GF-D8 (cell line): ENCODE data around the gene SLC10A7.

Experiments used
- DNase-seq: peaks from one replicate; lab custom pipeline; 2025; lab: John Stamatoyannopoulos, UW

SLC10A7 gene

DNA sequence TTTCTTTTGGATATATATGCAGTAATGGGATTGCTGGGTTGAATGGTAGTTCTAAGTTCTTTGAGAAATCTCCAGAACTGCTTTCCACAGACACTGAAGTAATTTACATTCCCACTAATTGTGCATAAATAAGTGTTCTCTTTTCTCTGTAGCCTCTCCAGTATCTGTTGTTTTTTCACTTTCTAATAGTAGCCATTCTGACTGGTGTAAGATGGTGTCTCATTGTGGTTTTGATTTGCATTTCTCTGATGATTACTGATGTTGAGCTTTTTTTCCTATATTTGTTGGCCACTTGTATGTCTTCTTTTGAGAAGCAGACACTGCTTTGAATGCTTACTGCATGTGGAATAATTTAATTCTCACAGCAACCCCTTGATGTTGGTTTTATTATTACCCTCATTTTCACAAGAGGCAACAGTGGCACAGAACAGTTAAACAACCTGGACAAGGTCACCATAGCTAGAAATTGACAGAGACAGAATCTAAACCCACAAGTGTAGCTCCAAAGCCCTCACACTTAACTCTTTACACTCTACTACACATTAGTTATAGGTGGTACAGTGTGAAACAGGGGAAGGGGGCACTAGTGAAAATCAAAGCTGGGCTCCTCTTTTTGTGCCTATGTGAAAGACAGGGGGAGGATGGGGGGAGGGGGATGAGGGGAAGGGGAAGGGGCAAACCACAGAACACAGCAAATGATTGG is 211.3 kb downstream of the SLC10A7 start:
- no peak for DNase-seq

DNA sequence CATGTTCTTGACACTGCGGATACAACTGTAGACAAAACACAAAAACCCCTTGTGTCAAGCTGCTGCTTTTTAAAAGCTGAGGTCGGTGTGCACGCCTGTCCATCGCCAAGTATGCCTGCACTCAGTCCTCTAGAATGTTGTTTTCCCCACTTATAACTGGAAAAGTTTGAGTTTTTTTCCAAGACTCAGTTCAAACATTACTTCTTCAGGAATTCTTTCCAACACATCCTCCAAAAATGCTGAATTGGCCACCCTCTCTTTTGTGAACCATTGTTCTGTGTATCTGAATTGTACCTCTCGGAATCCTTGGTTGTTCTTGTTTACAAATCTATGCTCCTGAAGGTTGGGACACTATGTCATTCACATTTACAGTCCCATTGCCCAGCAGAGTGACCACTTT is 212.8 kb downstream of the SLC10A7 start:
- no peak for DNase-seq

DNA sequence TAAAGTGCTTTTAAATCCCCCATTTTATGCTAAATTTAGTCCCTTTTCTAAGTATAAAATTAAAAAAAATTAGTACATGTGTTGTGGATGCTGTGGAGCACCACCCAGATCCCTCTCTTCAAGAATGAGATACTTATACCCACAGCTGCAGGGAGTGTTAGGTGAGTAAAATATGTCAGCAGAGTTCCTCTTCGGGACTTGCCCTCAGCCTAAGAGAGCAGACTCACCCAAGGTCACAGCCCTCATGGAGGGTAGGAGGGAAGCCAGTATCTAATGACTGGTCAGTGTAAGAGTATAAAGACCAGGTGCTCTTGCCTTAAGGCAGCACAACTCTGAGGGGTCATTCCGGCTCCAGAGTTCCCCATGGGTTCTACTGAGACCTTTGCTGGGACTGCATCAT is 218.9 kb downstream of the SLC10A7 start:
- DNase-seq: no peak

DNA sequence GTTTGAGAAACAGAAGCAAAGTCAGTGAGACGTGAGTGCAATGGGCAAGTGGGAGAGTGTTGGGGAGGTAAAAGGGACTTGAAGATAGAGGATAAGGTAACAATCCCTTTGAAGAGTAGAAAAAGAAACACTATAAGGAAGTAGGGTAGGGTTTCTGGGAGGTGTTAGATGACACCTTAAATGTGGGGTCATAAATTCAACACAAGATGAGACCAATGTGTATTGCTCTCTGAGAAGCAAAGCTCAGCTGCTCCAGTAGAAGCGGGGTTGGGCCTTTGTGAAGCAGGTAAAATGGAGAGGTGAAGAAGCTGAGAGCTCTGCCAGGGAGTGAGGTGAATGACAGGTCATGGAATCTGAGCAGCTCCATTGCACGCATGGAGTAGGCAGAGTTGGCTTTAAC is 222.1 kb downstream of the SLC10A7 start:
- no peak for DNase-seq

DNA sequence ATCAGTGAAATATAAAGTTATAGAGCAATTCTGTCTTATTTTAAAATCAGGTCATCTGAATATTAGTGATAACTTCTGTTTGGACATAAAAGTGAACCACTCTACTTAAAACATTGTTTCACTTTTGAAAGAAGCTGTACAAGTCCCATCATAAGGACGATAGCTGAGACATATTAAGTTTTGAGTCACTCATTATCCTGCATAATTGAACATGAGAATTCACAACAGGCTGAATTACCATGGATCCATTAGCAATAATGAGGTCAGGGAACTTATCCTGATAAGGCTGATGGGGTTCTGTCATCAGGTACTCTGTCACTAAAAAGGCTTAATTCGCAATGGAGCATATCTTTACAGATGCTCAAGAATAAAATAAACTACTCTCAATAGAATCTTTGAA is 227.0 kb downstream of the SLC10A7 start:
- no peak for DNase-seq

DNA sequence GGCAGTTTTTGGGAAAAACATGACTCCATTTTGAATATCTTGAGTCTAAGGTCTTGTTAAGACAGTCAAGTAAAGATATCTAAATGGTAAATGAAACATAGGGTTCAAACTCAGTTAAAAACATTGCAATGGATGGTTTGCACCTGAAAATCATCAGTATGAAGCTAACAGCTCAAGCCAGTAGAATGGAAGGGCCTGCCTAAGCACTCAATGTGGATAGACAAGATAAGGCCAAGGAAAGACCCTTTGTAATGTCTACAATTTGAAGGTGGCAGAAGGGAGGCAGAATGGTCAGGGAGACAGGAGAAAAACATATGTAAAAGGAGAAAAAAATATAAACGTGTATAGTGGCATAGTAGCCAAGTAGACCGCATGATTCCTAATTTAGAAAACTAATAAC is 229.2 kb downstream of the SLC10A7 start:
- no peak for DNase-seq

DNA sequence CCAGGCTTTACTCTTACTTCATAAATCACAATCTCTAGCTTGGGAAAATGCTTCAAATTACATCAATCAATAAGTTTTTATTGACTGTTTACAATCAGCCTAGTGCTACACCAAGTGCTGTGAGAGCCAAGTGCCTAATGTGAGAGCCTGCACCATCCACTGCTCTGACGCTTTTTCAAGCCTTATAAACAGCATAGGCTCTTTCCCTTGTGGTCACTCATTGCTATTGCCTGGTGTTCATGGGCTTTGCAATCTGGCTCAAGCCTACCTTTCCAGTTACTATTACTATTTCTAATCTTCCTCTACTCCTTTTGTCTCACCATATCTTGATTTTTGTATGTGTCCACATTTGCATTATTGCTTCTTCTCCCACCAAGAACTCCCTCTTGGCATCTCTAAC is 230.4 kb downstream of the SLC10A7 start:
- DNase-seq: no peak

DNA sequence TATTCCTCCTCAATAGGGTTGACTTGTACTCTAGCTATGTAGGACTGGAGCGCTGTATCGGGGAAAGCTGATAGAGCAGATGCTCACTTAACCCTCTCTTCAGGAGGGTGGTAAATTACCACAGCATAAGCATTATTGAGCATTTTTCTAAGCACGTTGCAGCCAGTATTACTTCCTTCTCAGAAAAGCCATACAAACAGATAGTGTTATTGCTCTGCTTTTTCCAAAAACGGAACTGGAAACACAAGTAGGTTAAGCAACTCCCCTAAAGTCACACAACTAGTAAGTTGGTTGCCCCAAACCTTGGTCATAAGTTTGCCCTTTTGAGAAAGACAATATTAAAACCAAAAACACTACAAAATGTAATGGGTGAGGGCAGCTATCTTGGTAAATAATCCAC is 233.5 kb downstream of the SLC10A7 start:
- DNase-seq: no peak

DNA sequence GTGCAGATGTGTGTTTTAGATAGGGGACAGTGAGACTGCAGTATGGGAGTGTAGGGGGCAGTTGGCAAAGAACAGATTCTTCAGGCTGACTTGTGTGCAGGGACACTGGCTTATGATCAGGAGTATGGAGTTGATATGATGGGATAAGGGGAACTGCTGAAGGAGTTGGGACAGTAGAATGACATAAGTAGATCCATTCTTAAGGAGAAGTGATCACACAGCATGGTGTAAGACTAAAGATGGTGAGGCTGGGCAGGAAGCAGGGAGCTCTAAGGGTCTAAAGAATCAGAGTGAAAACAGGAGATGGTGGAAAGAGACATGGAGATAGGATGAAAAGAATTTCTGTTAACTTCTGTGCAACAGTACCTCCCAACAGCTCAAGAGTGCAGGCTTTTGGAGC is 236.7 kb downstream of the SLC10A7 start:
- no peak for DNase-seq

DNA sequence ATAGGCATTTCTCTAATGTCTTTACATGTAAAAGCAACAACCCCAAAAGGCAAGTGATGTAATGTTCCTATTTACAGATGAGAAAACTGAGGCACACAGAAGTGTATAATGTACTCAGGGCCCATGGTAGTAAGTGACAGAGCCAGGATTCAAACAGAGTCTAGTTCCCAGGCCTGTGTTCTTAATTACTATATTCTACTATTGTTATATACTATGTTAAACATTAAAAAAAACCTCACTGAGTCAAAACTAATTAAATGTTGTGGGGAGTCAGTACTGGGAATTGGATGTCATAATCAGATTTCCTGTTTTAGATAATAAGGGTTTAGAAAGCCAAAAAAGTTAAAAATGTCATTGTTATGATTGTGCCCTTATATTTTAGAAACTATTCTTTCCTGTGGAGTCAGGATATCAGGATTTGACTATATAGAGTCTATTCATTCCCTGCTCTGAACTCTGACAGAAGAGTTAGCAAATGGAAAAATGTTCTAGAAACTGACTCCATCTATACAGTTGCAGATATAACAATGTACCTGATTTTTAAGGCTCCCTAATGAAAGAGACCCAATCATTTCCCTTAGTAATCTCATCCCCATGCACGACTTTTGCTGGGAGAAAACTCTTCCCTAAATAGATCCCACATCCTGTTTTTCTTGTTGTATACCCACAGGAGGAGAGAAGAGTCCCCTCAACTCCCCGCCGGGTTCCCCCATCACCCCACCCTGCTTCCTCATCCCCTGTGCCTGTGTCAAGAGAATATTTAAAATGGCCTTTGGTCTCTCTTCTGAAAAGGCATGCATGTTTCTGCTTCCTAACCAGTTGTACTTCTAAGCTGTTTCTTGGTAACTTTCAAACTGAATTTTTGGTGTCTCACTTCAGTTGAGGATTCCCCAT is 237.7 kb downstream of the SLC10A7 start:
- DNase-seq: no peak

DNA sequence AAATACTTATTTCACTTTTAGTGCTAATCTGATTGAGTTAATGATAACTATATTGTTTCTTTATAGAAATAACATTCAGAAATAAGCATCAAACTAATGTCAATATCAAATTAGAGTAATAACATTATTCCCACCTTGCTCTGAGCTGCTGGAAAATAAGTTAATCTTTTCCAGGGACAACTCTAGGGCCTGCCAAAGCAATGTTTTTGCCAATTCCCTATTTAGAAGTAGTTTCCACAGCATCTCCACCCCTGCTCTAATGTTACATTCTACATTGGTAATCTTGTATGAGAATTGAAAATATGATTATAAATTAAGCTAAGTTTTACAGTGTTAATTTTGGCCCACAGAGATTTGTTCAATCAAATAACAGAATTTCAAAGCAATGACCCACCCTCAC is 239.1 kb downstream of the SLC10A7 start:
- DNase-seq: no peak

DNA sequence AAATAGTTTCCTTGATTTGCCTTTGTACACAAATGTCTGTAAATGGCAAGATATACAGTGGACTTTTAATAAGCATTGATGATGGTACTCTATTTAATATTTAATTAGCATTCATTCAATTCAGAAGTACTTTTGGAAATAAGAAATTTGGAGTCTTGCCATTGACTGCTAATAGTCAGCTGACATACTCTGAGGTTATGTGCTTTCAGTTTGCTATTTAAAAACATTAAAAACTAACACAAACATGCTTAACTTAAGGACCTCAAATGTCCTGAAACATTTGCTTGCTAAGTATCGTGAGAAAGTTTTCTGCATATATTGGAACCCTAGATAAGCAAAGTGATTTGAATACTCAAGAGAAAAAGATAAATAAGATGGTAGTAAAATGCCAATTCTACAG is 242.8 kb downstream of the SLC10A7 start:
- no peak for DNase-seq

DNA sequence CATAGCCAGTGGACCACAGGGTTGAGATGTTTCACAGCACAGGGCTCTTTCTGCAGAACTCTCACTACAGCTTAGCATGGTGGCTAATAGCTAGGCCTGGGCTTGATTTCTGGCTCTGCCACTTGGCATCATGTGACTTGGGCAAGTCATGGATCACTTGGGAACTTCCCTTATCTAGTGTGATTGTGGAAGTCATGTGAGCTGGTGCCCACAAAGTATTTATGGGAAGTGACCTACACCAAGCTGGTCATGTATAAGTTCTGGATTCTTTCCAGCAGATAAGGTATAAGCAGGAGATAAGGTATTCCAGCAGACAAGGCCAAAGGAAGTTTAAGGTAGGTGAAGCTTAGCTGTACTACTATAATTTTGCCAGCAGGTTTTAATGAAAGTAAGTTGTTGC is 246.4 kb downstream of the SLC10A7 start:
- no peak for DNase-seq

DNA sequence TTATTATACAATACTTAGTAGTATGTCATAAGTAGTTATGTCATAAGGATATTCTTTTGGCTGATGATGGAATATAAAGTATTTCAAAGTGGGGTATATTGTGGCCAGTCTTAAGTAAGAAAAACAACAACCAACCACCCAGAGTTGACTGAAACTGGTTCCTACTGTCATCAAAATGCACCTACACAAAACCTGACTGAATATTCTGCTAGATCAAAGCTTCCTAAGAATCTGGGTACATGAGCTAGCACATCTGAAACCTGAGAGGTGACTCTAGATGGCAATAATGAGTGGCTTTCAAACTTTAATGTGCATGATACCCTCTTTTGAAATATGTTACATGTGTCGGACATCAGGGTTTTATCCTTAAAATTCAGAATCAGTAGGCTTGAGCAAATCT is 247.0 kb downstream of the SLC10A7 start:
- no peak for DNase-seq

DNA sequence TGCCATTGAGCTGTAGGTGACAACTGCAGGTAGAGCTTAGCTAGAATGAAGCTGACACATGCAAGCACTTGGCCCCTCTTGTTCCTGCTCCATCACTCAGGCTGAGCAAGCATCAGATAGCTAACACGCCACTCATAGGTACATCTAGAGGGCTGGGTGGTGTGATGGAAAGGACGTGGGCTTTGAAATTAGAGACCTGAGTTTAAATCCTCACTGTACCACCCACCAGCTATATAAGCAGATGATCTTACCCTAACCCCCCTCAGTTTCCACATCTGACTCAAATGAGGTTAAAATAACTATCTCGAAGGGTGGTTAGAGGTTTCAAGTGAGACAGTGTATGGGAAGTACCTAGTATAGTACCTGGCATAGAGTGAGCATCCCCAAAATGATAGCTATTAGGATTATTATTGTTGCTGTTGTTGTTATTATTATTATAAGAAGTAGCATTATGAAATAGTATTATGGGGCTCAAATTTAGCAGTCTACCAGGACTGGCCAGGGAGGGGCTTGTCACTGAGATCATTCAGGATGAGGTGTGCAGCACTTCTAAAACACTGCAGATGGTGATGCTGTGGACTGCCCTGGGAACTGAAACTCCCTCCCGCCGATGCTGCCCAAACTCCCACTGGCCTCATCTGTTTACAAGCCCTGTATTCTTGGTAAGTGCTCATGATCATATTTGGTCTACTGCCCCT is 248.4 kb downstream of the SLC10A7 start:
- no peak for DNase-seq

DNA sequence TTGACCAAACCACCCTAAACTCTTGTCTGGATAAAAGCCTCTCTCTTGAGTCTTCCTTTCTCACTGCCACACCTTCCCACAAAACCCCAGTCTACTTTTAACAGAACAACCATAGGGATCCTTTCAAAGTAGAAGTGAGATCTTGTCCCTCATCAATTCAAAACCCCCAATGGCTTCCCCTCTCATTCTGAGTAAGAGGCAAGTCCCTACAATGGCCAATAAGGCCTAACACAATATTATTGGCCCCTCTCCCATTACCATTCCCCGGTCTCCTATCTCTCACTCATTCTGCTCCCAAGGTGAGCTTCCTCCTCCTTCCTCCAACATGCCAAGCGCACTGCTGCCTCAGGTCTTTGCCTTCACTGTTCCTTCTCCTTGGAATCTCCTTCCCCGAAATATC is 250.3 kb downstream of the SLC10A7 start:
- no peak for DNase-seq

DNA sequence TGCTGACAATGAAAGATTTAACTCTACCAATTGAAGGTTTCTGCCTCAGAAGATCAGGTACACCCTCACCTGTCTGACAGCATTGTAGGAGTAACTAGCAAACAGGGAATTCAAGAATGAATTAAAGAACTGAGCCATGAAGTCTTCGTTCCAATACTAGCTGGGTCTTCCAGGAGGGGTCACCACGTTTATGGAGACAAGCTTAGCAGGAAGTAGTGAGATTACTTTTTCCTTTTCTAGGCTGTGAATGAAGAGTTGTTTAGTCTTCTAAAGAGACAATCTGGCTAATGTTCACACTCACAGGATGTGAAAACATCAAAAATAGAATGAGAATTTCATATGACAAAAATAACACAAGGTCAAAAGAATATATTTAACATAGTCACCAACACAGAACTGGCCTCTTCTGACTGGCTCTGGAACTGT is 252.5 kb downstream of the SLC10A7 start:
- no peak for DNase-seq

DNA sequence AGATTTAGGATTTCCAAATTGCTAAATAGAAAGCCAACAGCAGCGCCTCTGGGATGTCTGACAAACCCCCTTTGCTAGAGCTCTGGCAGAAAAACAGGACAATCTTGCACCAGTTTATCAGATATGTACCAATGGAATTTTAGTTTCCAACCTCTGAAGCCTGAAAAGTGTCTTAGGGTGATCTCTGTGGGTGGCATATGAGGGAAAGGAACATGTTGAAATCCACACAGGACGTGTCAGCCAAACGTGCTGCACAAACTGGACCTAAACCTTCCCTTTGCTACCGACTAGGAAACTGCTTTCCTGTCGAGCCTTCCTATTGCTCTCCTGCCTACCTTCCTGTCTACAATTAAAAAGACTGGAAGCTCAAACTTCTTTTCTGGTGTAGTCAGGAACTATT is 253.9 kb downstream of the SLC10A7 start:
- no peak for DNase-seq

DNA sequence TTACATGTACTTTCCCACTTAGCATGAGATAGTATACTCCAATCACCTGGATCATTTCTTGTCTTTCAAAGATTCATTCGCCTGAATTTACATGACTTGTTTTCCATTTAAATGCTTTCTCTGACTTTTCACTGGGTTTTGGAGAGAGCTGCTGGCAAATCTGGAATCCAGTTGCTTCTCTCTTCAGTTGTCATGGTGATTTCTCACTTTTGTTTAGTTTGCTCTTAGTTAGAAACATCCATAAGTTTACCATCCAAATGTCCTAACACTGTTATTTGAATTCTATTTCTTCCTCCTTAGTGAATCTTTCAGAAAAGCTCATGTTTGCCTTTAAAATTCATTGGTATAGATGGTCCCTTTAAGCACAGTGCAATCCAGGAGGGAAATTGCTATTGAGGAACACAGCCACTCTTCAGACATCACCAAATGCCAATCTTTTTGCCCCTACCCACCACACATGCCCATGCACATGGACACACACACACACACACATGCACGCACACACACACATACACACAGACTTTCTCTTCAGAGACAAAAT is 255.7 kb downstream of the SLC10A7 start:
- DNase-seq: no peak

DNA sequence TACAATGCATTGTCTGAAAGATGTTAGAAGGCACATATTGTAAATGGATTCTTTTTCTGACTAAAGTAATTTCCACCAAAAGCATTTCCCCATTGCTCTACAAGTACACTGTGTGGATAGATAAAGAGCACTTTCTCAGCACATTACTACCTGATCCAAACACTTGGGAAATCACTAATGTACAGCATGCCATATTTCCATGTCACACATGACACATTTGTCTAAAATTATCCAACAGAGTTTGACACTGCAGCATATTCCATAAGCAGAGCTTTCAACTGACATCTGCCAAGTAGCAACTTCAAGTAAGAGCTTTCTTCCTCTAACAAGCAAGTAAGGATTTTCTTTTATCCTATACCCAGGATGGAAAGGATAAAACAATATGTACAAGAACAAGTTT is 257.9 kb downstream of the SLC10A7 start:
- no peak for DNase-seq

DNA sequence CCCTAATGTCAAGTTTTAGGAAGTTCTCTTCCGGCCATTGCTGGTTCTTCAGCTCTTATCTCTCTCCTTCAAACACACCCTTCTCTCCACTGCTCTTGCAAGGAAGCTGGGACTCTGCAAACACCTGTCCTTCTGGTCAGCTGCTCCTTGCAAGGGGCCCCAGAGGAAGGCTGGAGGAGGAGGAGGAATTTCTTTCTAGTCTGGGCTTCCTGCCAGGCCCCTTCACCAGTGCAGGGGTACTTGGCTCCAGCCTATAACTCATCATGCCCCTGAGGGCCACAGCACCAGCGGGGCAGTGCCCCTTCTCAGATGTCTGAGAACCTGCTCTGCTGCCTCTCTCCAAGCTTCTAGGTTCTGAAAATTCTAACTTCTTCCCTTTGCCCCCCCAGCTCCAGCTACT is 260.7 kb downstream of the SLC10A7 start:
- no peak for DNase-seq

DNA sequence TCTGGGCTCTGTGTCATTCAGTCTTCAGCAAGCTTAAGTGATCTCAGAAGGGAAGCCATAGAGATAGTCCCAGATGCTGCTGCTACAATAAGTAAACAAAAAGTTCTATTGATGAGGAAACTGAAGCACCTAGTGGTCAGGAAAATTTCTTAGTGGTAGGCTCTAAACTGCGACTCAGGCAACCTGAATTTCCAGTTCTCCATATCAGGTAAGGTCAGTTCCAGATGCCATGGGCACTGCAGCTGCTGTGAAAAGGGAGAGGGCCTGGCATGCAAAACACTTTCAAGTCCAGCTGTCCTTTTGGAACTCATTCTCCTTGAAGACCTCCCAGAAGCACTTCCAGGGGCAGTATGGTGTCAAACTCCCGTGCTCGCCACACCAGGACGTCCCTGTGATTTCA is 261.2 kb downstream of the SLC10A7 start:
- no peak for DNase-seq

DNA sequence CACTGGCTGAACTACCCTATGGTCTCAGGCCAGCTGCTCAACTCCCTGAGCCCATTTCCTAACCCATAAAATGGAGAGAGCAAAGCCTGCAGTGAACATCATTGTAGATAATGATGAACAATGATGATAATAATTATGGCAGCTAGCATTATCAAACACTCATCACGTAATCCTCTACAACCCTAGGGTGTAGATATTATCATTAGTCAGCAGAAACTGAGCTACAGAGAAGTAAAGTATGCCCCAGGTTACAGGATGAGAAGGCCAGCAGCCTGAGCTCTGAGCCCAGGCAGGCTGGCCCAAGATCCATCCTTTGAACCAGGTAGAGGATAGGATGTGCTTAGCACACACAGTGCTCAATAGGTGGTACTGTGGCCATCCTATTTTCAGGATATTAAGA is 264.2 kb downstream of the SLC10A7 start:
- no peak for DNase-seq
